ENCODE data around the gene MTFMT. TPM values are rescaled to one million over a fixed set of nuclear protein-coding genes. Genes with fewer than 3 reads are reported as not detected.

MTFMT gene
- total and polyA plus RNA-seq, 8 donors = 12.7 to 21.7 (median 17.8) TPM

- H3K27me3 ChIP-seq = peaks cover 6 to 44% of the 10 kb centered on the region in 2 donors
- intact Hi-C loops (cut with DNase I) = no loop called here
- peak overlapping the region; percentile 28 to 37 for H3K4me3 ChIP-seq
- DNase-seq (peak in 1 of 4 donors; percentile 91), ATAC-seq (peak; percentile 20)
- no peaks in the 10 kb centered on the region for H3K36me3 ChIP-seq
- H3K9me3 ChIP-seq = no peaks in the 10 kb centered on the region
- peaks cover 11 to 23% of the 10 kb centered on the region in 2 donors for H3K4me1 ChIP-seq
- peak overlapping the region; percentile 68 to 89 for H3K27ac ChIP-seq
- no peak for TF ChIP-seq CTCF (IDR thresholded peaks at IDR 0.05)
These were observed 37.3 kb upstream of the MTFMT start for GRCh38 chr15:65066635-65067316.

- no peaks in the 10 kb centered on the region for H3K9me3 ChIP-seq
- ATAC-seq (no peak), DNase-seq (no peak)
- intact Hi-C loops (cut with DNase I) = no loop called here
- peak overlapping the region; percentile 37 to 89 for H3K27ac ChIP-seq
- peaks cover 6 to 44% of the 10 kb centered on the region in 2 donors for H3K27me3 ChIP-seq
- H3K4me3 ChIP-seq = peak overlapping the region; percentile 28 to 37
- H3K36me3 ChIP-seq = no peaks in the 10 kb centered on the region
- peaks cover 11 to 23% of the 10 kb centered on the region in 2 donors for H3K4me1 ChIP-seq
- TF ChIP-seq CTCF (IDR thresholded peaks at IDR 0.05) = no peak
These were observed 36.7 kb upstream of the MTFMT start for GRCh38 chr15:65066001-65066634.

GRCh38 chr15:65062726-65063125, 33.3 kb upstream of the MTFMT start:
- peaks cover 0 to 2% of the 10 kb centered on the region in 2 donors for H3K4me1 ChIP-seq
- ATAC-seq = no peak
- intact Hi-C loops (cut with DNase I) = no loop called here

GRCh38 chr15:65062061-65062460, 32.6 kb upstream of the MTFMT start:
- no peak for DNase-seq
- TF ChIP-seq CTCF (IDR thresholded peaks at IDR 0.05) = no peak
- no peaks in the 10 kb centered on the region for H3K36me3 ChIP-seq
- H3K4me1 ChIP-seq = no peaks in the 10 kb centered on the region
- H3K27me3 ChIP-seq = peaks cover under 1 to 26% of the 10 kb centered on the region in 2 donors
- no peak overlapping the region for H3K27ac ChIP-seq
- intact Hi-C loops (cut with DNase I) = no loop called here
- H3K9me3 ChIP-seq = no peaks in the 10 kb centered on the region
- no peak overlapping the region for H3K4me3 ChIP-seq
- ATAC-seq = no peak

More at GRCh38 chr15:65062726-65063125, 33.3 kb upstream of the MTFMT start:
- DNase-seq = no peak
- Histone ChIP-seq H3K9me3 (no peaks in the 10 kb centered on the region), H3K36me3 (no peaks in the 10 kb centered on the region), H3K27ac (no peak overlapping the region), H3K27me3 (peaks cover 6 to 33% of the 10 kb centered on the region in 2 donors), H3K4me3 (no peak overlapping the region)
- TF ChIP-seq CTCF (IDR thresholded peaks at IDR 0.05) = no peak

- Histone ChIP-seq H3K4me3 (no peak overlapping the region), H3K27me3 (peaks cover 0 to 14% of the 10 kb centered on the region in 2 donors), H3K4me1 (peaks cover 0 to 4% of the 10 kb centered on the region in 2 donors), H3K27ac (peak overlapping the region in 1 of 2 donors; percentile 19), H3K9me3 (no peaks in the 10 kb centered on the region), H3K36me3 (no peaks in the 10 kb centered on the region)
- intact Hi-C loops (cut with DNase I) = no loop called here
- ATAC-seq (no peak), DNase-seq (no peak)
- TF ChIP-seq CTCF (IDR thresholded peaks at IDR 0.05) = no peak
These were observed 31.4 kb upstream of the MTFMT start for GRCh38 chr15:65060641-65061397.
